Breast epithelium (tissue), 3 donors: ENCODE data around the gene ENAH.

Source experiments
- POLR2A ChIP-seq: fragments of 450-650 bp; IDR thresholded peaks from one replicate; pipeline ENCODE4 v1.6.1; 2016; ENCODE audit warnings: antibody characterized with exemption, mild to moderate bottlenecking, moderate library complexity
- TF ChIP-seq, protein P1 (sequence below), 3 donors: fragments of 450-650 bp; IDR thresholded peaks; one replicate each; pipeline ENCODE4 v1.5.1; 2016 to 2017; ENCODE audit warnings: antibody characterized with exemption in 3 of 3, mild to moderate bottlenecking in 3 of 3, moderate library complexity in 3 of 3

GRCh38 chr1:225451340-225451739, 201.6 kb downstream of the ENAH start:
- TF ChIP-seq, protein P1, sequence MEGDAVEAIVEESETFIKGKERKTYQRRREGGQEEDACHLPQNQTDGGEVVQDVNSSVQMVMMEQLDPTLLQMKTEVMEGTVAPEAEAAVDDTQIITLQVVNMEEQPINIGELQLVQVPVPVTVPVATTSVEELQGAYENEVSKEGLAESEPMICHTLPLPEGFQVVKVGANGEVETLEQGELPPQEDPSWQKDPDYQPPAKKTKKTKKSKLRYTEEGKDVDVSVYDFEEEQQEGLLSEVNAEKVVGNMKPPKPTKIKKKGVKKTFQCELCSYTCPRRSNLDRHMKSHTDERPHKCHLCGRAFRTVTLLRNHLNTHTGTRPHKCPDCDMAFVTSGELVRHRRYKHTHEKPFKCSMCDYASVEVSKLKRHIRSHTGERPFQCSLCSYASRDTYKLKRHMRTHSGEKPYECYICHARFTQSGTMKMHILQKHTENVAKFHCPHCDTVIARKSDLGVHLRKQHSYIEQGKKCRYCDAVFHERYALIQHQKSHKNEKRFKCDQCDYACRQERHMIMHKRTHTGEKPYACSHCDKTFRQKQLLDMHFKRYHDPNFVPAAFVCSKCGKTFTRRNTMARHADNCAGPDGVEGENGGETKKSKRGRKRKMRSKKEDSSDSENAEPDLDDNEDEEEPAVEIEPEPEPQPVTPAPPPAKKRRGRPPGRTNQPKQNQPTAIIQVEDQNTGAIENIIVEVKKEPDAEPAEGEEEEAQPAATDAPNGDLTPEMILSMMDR (IDR thresholded peaks at IDR 0.05), result no peak
- no peak for TF ChIP-seq POLR2A
